EL (cell line): ENCODE results near the gene MED29.
A peak's percentile ranks its signal among the peaks of the same experiment; 100 is the strongest.

Experiments used
- DNase-seq: peaks from one replicate; pipeline ENCODE4 v3.0.0-alpha.2; 2016

MED29 gene

DNA sequence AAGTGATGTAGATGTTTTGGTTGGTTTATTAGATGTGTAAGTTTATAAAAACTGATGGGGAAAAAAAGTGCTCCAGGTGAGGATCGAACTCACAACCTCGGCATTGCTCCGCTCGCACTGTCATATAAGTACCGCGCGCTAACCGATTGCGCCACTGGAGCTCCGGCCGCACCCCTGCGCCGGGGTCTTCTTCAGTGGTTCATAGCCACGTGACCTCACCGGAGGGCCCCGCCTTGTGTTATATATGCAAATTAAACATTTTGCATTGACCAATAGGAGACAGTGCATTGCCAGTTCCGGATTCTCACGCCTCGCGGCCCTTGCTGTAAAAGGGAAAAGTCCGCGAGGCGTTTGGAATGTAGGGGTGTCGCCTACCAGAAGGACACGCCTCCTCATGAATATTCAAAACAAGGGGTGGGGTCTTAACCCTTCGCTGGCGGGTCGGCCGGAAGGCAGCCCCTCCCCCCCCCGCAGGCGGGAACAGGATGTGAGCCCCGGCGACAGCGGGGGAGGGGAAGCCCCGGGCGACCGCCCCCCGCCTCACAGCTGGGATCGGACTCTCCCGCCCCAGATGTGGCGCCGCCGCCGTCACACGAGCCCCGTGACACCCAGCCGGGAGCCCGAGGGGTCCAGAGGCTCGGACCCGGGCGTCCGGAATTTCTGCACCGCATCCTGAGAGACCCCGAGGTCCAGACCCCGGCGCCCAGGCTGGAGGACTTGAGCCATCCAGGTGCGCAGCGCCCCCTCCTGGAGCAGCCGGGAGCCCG, 21.1 kb downstream of the MED29 start, which contains the start of gene PLEKHG2:
TSS of gene PLEKHG2 (plus strand) at position 570 of the 767 bp plus-strand sequence. CDS start 1,418 bp downstream, outside the sequence.
- peak; percentile 100 for DNase-seq

DNA sequence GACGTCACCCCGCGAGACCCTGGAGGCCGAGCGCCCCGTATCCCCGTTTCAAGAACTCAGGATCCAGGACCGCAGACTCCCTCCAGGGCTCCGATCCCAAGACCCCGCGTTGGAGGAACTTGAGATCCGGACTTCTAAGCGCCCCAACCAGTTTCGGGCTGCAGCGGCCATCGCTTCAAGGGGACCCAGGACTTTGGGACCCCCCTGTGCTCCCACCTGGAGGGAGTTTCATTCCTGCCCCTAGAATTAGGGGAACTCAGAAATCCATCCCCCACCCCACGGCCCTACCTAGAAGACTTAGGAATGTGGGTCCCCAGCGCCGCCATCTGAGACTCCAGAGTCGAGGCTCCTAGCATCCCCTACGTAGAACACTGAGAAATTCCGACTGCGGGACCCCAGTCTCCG, 21.7 kb downstream of the MED29 start:
- DNase-seq: no peak

DNA sequence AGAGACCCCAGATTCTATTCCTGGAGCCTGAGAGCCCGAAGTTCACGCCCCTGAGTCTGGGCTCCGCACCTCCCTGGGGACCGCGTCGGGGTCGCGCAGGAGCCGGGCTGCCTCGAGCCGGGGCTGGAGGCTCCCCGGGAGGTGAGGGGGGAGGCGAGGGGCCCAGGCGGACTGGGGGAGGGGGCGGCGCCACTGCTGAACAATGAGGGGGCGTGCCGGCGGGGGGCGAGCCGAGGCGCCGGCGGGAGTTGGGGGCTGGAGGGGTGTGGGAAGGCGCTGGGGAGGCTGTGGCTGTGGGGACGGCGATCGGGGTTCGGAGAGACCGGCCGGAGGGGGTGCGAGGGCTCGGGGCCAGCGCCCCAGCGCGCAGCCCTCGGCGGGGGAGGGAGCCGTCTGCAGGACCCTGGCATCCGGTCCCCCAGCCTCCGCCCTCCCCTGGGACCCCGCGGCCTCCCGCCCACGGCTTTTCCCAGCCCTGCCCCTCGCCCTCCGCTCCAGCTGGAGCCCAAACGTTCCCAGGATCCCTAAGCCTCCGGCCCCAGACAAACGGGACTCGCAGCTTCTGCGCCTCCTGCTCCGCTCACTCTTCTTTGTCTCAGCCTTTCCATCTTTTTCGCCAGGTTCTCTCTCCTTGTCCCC, 22.2 kb downstream of the MED29 start:
- DNase-seq: peak; percentile 62

DNA sequence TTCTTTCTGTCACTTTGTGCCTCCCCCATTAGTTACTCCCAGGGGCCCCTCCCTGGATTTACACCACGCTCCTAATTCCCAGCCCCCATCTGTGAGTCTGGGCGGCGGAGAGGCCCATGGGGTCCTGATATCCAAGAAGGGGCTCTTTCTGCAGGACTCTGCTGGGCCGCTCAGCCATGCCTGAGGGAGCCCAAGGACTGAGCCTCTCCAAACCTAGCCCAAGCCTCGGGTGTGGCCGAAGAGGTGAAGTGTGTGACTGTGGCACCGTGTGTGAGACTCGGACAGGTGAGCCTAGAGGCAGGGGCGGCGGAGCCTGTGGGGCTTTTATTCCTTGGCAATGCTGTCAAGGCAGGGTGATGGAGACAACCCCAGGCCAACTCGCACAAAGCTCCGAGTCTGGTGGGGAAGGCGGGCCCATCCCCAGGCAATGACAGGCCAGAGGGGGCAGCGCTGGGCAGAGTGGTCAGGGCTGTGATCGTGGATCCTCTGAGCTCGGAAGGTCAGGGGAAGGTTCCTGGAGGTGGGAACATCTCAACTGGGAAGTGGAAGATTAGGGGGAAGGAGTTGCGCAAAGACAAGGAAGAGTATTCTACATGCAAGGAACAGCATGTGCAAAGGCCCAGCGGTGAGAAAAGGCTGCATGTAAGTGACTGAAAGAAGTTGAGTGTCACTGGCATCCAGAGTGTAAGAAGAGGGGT, 22.9 kb downstream of the MED29 start:
- DNase-seq: no peak

DNA sequence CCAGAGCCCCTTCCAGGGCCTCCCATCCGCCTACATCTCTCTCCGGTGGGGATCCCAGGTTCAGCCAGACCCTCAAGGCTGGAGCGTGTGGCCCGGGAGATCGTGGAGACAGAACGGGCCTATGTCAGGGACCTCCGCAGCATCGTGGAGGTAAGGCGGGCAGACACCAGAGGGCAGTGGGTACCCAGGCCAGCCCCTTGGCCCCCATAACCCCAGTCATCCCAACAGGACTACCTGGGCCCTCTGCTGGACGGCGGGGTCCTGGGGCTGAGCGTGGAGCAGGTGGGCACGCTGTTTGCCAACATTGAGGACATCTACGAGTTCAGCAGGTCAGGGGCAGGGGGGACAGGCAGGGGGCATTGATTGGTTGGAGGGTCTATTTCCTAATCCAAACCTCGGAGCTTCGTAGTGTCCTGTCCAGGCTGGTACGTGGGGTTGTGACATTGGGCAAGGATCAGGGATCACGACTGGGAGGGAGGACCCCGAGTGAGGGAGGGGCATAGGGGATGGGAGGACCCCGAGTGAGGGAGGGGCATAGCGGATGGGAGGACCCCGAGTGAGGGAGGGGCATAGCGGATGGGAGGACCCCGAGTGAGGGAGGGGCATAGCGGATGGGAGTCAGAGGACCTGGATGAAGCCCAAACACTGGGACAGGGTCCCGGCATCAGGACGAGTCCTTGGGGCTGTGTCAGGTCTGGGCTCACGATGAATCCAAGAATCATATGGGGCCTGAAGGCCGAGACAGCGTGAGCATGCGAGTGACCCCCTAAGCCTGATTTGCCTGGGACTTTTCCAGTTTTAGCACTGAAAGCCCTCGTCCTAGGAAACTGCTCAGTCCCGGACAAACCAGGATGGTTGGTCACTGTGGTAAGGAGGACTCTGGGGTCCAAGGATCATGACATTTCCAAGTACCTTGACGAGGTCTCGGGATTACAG, 24.2 kb downstream of the MED29 start:
- no peak for DNase-seq

DNA sequence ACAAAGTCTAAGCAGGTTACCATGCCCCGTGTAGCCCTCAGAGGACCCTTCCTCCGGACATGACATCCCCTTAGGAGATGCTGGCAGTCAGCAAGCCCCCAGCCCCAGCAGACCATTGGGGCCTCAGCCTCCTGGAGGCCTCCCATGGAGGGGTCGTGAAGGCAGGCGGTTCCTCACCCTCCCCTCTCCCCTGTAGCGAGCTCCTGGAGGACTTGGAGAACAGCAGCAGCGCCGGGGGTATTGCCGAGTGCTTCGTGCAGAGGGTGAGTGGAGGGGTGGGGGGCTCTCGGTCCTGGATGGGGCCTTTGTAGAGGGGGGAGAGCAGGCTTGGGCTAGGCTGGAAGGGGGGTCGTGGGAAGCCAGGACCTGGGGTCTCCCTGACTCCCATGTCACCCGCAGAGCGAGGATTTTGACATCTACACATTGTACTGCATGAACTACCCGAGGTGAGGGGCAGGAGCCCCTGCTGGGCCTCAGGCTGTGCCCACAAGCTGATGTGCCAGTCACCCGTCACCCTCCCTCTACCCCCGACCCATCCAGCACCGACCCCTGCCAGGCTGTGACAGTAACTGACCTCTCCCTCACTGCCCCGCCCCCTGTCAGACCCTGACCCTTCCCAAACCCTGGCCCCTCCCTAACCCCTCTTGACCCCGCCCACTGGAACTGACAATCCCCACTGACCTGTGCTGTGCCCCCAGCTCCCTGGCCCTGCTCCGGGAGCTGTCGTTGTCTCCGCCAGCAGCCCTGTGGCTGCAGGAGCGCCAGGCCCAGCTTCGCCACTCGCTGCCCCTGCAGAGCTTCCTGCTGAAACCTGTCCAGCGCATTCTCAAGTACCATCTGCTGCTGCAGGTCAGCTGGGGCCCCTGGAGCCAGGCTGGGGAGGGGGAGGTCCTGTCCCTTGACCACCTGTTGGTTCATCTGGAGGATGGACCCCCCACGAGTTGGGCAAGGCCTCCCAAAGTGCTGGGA, 25.3 kb downstream of the MED29 start:
- DNase-seq: no peak

DNA sequence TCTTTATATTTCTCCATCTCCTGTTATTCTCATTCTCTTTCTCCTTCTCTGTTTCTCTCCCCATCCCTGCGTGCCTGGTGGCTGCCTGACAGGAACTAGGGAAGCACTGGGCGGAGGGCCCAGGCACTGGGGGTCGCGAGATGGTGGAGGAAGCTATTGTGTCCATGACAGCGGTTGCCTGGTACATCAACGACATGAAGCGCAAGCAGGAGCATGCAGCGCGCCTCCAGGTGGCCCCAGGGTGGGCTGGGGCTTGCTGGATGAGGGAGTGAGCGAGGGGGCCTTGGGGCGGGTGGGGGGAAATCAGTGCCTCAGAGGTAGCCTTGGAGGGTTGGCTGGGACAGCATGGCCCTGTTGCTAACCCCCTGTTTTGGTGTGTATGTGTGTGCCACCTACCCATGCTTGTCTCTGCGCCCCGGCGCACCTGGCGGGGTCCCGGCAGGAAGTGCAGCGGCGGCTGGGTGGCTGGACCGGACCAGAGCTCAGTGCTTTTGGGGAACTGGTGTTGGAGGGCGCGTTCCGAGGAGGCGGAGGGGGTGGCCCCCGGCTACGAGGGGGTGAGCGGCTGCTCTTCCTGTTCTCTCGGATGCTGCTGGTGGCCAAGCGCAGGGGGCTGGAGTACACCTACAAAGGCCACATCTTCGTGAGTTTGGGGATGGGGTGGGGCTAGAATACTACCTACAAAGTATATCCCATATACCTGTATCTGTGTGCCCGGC, 26.4 kb downstream of the MED29 start:
- no peak for DNase-seq

DNA sequence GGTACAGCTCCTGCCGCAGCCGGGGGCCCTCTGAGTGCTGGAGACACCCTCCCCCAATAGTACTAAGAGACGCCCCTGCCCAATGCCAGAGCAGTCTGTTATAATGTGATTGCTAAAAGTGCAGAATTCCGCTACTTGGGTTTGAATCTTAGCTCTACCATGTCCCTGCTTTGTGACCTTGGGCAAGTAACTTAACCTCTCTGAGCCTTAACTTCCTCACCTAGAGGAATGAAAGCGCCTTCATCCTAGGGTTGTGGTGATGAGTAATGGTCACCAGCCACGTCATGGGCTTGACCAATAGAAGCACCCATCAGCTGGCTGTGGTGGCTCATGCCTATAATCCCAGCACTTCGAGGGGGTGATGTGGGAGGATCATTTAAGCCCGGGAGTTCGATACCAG, 27.8 kb downstream of the MED29 start:
- no peak for DNase-seq

DNA sequence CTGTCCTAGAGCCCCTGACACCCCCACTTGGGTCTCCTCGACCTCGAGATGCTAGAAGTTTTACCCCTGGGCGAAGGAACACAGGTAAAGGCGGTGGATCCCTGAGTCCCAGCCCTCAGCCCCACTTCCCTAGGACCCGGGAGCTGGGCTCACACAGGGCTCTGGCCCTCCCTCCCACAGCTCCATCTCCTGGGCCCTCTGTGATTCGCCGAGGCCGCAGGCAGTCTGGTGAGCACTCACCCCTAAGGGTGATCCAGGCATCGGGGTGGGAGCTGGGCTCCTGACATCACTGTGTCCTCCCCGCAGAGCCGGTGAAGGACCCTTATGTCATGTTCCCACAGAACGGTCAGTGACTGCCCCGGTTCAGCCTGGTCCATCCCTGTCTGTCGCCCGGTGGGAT, 29.6 kb downstream of the MED29 start:
- DNase-seq: no peak

DNA sequence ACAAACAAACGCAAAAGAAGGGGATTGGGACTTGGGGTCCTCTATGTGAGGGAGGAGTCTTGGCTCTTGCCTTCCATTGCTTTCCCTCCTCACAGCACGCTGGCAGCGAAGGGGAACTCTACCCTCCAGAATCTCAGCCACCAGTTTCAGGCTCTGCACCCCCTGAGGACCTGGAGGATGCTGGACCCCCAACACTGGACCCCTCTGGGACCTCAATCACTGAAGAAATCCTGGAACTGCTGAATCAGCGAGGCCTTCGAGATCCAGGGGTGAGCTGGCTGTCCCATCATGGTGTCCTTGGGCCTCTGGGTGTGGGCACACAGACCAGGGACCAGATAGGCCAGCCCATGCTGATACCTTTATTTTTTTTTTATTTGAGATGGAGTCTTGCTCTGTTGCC, 30.8 kb downstream of the MED29 start:
- no peak for DNase-seq

DNA sequence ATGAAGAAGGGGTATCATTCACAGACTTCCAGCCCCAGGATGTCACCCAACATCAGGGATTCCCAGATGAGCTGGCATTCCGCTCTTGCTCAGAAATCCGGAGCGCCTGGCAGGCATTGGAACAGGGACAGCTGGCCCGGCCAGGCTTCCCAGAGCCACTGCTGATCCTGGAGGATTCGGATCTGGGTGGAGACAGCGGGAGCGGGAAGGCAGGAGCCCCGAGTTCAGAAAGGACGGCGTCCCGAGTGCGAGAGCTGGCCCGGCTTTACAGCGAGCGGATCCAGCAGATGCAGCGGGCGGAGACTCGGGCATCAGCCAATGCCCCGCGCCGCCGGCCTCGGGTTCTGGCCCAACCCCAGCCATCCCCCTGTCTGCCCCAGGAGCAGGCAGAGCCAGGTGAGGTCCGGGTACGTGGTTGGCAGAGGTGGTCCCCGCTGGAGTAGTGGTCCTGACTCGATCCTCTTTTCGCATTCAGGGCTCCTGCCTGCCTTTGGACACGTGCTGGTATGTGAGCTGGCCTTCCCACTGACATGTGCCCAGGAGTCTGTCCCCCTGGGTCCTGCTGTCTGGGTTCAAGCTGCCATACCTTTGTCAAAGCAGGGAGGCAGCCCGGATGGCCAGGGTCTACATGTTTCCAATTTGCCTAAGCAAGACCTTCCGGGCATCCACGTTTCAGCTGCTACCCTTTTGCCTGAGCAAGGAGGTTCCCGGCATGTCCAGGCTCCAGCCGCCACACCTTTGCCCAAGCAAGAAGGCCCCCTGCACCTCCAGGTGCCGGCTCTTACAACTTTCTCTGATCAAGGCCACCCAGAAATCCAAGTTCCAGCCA, 32.3 kb downstream of the MED29 start:
- DNase-seq: no peak

DNA sequence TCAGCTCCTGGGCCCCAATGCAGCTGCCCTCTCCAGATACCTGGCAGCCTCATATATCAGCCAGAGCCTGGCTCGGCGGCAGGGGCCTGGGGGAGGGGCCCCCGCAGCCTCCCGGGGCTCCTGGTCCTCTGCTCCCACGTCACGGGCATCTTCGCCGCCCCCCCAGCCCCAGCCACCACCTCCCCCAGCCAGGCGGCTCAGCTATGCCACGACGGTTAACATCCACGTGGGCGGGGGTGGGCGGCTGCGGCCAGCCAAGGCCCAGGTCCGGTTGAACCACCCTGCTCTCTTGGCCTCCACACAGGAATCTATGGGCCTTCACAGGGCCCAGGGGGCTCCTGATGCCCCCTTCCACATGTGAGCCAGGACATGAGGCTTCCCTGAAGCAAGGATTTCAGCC, 33.8 kb downstream of the MED29 start:
- DNase-seq: no peak

DNA sequence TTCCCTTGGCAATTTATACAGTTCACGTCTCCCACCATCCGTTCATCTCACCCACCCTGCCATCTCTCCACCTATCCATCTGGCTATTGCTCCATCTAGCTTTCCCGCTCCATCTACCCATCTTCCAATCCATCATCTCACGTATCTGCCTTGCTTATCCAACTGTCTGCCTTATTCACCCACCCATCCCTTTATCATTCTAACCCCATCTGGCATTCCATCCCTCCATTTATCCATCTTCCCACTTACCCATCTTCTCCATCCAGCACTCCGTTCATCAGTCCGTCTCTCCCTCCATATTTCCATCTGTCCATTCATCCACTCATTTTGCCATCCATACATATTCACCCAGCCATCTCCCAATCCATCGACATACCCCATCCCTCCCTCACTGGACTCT, 34.6 kb downstream of the MED29 start:
- no peak for DNase-seq

DNA sequence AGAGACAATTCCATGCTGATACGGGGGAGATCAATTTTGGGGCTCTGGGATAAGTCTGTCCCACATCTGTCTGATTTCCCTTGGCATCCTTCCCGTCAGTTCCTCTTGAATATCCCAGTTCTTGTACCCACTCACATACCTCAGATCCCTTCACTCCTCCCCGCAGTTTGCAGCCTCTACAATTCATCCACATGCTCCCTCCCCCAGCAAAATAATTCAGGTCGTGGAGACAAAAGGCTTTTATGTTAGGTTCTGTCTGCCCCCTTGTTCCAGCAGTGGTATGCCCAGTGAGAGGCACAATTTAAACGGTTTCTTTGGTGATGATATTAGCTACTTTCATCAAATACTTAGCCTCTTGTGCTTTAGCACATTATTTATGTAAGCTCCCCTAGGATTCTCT, 35.0 kb downstream of the MED29 start:
- no peak for DNase-seq

DNA sequence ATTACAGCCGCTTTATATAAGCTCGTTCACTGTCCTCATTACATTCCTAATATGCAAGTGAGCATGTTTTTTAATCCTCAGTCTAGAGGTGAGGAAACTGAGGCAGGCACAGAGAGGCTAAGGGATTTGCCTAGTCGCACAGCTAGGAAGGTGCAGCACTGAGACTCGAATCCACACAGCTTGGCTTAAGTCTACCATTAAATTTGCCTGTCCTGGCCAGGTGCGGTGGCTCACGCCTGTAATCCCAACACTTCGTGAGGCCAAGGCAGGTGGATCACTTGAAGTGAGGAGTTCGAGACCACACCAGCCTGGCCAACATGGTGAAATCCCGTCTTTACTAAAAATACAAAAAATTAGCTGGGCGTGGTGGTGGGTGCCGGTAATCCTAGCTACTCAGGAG, 36.5 kb downstream of the MED29 start:
- no peak for DNase-seq

DNA sequence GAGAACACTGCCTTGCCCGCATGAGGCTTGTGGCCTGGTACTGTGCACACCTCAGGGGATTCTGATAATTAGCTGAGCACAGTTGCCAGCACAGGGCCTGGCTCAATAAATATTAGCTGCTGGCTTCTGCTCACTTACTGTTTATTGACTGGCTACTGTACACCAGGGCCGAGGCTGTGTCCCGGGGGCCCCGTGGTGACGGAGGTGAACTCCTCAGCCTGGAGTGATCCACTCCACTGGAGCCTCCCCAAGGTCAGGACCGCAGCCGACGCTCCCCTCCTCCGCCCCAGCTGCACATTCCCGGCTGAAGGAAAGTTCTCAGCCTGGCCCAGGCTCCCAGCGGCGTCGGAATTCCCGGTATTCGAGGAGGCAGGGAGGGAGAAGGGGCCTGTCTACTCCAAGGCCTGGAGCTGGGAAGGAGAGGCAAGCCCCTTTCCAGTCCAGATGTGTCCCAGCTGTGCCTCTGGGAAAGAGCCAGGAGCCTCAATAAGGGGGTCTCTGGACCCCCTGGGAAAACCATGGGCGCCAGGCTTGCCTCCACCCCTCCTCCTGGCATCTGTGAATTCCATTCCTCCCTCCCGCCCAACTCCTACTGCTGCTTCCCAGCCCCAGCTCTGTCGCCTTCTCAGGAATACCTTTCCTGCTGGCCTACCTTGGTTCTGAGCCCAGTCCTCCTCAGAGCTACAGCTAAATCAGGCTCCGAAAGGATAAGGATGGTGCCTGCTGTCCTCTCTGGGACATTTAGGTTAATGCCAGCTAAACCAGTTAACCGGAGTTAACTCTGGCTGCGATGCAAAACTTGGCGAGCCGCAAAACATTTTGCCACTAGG, 37.3 kb downstream of the MED29 start:
- DNase-seq: peak; percentile 90

DNA sequence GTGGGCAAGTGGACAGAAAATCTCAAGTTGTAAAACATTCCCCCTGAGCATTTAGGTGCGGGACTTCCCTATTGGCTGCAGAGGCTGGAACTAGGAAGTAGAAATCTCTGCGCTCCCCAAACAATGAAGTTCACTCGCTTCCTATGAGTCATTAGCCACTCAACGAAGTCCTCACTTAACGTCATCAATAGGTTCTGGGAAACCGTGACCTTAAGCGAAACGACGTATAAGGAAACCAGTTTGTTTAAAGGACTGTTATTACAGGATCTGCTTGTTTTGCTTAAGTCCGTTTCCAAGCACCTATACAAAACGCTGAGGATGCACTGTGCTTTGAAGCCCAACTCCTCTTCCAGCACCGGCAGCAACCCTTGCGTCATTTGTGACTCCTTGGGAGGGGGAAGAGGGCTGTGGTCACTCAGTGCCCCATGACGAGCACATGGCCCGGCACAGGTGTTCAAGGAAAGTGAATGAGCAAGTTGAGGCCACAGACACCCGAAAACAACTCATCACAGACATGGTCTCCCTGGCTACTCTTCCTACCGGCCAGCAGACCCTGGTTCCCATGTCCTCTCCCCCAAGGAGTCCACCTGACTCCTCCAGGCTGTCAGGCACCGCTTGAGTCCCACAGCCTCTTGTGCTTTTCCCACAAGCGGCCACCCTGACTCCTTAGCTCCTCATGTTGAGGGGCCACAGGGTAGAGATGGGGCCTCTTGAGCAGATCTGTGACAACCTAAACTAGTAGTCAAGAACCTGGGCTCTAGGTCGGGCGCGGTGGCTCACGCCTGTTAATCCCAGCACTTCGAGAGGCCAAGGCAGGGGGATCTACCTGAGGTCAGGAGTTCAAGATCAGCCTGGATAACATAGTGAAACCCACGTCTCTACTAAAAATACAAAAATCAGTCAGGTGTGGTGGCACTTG, 39.8 kb downstream of the MED29 start:
- DNase-seq: peak; percentile 90

DNA sequence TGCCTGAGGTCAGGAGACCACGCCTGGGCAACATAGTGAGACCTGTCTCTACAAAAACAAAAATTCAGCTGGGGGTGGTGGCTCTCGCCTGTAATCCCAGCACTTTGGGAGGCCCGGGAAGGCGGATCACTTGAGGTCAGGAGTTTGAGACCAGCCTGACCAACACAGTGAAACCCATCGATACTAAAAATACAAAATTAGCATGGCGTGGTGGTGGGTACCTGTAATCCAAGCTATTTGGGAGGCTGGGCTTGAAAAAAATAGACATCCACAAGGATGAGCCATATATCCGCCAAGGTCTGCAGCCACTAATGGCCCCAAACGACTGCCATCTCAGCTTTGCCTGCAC, 41.5 kb downstream of the MED29 start:
- DNase-seq: no peak
